Prostate gland (tissue), 2 donors: ENCODE results near the gene TSHZ2.

Source experiments
- POLR2A ChIP-seq: fragments of 450-650 bp; IDR thresholded peaks from one replicate; pipeline ENCODE4 v1.6.1; 2016; ENCODE audit warnings: antibody characterized with exemption, mild to moderate bottlenecking
- TF ChIP-seq, protein P1 (sequence below), 4 experiments: fragments of 200-600 bp in 2 of 4; fragments of 450-650 bp in 2 of 4; sonication (generic) in 2 of 4; IDR thresholded peaks; 1 replicate in 3 of 4; 2 replicates in 1 of 4; pipeline ENCODE4 v1.5.1; 2016 to 2019; ENCODE audit warnings: antibody characterized with exemption in 4 of 4, mild to moderate bottlenecking in 2 of 4, moderate library complexity in 2 of 4

DNA sequence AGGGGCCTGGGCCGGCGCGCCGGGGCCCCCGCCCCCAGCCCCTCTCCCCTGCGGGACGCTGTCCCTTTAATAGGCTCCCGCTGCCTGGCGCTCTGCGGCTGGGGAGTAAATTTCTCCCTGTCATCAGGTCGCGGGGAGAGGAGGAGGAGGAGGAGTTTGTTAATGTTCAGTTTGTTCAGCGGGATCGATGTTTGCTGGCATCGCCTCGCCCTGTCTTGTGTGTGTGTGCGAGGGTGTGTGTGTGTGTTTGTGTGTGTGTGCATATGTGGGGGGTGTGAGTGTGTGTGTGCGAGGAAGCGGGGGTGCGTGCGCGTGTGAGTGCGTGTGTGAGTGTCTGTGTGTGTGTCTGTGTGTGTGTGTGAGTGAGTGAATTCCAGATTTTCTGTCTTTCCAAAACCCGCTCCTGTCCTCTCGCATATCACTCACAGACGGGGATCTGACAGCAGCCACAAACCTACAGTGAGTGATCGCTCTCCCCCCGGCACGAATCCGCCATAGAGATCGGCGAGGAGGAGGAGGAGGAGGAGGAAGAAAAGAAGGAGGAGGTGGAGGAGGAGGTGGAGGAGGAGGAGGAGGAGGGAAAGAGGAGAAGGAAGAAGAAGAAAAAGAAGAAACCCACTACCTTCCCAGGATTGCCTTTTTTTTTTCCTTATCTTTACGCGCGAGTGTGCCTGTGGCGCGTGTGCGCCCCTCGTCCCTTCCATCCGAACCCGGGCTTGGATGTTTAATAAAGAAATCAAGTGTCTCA, at the start of gene TSHZ2:
- TF ChIP-seq, protein P1, sequence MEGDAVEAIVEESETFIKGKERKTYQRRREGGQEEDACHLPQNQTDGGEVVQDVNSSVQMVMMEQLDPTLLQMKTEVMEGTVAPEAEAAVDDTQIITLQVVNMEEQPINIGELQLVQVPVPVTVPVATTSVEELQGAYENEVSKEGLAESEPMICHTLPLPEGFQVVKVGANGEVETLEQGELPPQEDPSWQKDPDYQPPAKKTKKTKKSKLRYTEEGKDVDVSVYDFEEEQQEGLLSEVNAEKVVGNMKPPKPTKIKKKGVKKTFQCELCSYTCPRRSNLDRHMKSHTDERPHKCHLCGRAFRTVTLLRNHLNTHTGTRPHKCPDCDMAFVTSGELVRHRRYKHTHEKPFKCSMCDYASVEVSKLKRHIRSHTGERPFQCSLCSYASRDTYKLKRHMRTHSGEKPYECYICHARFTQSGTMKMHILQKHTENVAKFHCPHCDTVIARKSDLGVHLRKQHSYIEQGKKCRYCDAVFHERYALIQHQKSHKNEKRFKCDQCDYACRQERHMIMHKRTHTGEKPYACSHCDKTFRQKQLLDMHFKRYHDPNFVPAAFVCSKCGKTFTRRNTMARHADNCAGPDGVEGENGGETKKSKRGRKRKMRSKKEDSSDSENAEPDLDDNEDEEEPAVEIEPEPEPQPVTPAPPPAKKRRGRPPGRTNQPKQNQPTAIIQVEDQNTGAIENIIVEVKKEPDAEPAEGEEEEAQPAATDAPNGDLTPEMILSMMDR (IDR thresholded peaks at IDR 0.05), result no peak
- peak; percentile 7 for TF ChIP-seq POLR2A
